Occipital lobe (tissue), 2 donors: ENCODE data around the gene ST6GAL2. TPM values are rescaled to one million over a fixed set of nuclear protein-coding genes. Genes with fewer than 3 reads are reported as not detected.

Experiments
- DNase-seq: peaks from one replicate; lab custom pipeline; 2025; lab: John Stamatoyannopoulos, UW
- total RNA-seq: library from RNA; depleted of rRNA; stranded (reverse); fragments of >200 nt; gene quantifications from one replicate; pipeline ENCODE4 v1.2.3, GENCODE V29; 2014

The ST6GAL2 gene
- total RNA-seq, 1 donor from 2014 or later: 148 TPM

DNA sequence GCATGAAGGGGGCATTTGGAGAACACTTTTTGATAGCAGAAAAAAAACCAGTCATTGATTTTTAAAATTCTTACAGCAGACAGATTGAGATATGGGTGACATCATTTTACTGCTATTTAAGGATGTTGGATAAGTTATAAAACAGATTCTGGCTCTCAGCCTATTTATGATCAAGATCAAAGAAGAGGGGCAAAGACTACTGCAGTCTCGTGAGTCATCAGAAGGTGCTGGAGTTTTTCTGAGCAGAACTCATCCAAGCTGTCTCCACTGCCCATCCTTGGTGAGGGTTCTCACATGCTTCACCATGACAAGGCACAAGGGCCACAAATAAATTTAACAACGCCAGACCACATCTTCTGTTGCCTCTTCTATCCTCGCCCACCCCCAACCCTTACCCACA is 58.8 kb downstream of the ST6GAL2 start:
- DNase-seq: no peak

DNA sequence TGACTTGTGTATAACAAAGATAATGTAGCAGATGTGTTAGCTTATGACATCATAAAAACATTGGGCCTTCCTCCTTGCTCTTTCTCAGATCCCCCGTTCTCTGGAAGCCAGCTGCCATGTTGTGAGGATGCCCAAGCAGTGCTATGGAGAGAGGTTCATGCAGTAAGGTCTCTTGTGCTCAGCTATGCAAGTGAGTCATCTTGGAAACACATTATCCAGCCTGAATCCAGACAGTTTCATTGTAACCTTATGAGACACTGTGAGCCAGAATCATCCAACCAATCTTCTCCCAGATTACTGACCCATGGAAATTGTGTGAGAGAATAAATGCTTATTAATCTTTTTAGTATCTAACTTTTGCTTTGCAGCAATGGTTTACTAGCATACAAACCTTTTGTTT is 60.8 kb downstream of the ST6GAL2 start:
- no peak for DNase-seq

DNA sequence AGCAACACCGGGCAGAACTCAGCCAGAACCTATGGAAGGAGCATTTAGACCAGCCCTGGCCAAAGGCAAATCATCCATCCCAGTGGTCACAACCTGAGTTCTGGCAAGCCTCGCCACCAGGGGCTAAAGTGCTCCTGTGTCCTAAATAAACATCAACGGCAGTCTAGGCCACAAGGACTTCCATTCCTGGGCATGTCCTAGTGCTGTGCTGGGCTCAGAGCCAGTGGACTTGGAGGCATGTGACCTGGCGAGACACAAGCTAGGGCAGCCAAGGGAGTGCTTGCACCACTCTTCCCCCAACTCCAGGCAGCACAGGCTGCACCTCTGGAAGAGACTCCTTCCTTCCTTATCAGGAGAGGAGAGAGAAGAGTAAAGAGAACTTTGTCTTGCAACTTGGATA is 69.0 kb downstream of the ST6GAL2 start:
- DNase-seq: no peak

DNA sequence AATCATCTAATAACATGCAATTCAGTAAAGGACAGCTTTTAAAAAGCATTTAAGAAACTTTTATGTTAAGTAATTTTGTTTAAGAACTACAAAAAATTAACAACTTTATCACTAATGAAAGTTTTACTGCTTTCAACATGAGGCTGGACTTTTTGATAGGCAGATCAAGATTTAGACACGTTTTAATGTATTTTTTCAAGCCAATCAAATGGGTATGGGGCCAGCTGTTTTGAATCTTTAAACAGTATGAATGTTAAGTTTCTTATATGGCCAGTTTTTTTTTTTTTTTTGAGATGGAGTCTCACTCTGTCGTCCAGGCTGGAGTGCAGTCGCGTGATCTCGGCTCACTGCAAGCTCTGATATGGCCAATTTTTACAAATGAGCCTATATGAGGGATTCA is 73.1 kb downstream of the ST6GAL2 start:
- no peak for DNase-seq

DNA sequence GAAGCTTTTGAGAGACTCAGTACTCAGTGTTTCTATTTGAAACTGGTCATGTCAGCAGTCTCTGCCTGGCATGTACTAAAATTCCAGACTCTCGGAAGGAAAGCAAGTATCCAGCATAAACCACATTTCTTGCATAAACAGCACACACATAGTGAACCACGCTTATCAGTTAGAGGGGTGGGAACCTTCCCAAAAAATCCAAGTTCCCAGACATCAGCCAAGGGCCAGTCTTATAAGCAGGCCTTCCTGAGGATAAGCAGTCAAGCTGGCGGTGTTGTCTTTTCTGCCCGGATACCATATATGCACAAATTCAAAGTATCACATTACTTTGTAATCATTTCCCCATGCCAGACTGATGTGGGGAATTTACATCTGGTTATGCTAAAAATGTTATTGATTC is 73.6 kb downstream of the ST6GAL2 start:
- DNase-seq: no peak

DNA sequence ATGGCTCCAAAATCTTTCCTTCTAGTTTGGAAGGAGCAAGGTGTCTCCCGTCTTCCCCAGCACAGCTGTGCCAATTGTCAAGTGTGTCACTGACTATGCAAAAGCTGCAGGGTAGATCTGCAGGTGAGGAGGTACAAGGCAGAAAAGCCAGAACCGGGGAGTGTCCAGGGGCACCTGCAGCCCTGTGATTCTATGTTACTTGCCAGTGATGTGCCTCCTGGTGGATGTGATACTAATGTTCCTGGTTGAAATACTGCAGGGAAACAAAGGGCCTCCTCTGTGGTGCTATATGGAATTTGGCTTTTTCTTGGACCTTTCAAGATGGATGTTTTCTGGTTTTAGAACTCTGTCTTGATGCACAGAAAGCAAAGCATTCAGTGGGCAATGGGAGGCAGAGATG is 80.3 kb downstream of the ST6GAL2 start:
- DNase-seq: no peak

DNA sequence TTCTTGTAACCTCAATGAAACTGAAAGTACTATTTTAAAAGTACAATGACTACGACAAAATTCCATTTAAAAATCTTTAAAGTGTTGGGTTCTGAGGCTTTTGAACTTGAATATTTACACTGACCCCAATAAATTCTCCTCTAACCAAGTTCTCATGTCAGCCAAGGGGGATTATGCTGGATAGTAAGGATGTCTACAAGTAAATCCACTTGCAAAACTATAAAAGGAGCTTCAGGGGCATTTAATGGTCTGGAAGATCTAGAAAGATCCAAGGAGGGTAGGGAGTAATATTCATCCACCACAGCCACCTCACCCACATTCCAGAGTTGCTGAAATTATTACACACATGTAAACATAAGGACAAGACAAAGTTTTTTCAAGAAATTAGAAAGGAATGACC is 81.8 kb downstream of the ST6GAL2 start:
- no peak for DNase-seq

DNA sequence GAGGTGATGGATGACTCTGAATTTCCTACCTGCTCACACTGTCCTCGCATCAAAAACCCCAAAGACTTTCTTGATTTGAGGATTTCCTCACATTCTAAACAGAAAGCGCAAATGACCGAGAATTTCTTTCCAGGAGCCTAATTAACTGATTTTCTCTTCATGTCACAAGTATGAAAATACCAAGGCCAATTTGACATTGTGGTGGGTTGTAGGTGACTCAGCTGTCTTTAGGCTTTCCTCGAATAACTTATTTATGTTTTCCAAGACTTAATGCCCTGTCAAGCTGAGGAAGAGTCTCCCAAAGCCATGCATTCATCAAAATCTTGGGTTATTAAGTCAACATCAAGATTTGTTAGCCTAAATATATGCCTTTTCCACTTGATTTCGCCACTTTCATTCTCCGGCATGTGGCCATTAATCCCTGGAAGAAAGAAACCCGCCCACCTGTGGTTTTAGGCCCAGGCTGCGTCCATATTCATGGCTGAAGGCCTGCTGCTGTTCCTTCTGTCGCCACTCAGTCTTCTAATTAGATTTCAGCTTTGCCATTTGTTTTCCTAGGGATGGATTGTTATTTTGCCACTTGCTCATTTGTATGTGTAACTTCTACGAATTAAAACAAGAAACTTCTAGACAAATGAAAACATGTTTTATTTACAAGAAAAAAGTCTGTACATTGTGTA is 84.9 kb downstream of the ST6GAL2 start:
- no peak for DNase-seq

DNA sequence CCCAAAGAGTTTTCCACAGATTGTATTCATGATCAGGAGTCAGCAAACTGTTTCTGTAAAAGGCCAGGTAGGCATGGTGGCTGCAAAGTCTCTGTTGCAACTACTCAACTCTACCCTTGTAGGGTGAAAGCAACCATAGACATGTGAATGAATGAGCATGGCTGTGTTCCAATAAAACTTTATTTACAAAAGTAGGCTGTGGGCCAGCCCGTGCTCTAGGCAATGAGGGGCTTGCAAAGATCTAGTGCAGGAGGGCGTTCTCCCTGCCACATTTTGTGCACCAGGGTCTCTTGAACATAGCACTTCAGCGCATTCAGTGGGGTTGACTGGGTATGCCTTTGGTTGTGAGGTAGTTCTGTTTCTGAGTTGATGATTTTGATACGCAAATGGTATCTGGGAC is 85.8 kb downstream of the ST6GAL2 start:
- DNase-seq: no peak

DNA sequence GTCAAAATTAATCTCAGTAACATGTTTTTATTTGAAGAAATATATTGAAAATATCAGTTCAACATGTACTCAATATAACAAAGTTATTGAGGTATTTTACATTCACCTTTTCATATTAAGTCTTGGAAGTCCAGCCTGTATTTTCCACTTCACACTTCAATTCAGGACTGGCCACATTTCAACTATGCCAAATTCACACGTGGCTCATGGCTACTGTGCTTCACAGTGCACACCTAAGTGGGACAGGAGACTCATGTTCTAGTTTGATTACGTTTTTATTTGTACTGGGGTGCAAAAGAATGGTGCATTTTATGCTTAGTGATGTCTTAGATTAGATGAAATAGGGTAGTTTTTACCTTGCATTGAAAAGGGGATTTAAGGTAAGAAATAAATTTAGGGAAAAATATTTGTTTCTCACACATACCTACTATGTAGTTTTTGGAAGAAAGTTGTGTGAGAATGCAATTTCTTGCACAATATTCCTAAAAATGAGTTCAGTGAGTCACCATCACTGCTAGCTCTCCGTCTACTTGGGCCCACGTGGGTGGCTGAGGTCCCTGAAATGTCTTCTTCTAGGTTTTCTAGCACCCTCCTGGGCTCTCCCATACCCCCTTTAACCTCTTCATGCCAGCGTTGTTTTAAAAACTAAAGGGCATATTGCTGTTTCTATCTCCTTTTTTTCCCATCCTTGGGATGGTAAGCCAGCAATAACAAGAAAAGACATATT is 87.0 kb downstream of the ST6GAL2 start:
- DNase-seq: no peak

DNA sequence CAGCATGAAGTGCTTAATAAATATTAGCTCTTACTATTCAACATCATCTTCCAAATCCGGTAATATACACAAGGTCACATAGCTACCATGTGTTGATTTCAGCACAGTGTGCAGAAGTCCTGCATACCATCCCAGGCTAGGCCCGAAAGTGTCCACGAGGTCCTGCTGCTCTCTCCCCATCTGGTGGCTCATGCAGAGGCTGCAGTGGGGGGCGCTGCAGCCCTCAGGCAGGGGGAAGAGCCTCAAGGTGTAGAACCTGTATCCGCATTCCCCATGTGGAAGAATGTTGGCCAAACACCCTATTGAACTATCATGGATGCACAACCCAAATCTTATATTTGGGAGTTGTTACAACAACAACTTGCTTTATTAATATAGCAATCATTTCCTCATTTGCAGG is 88.5 kb downstream of the ST6GAL2 start:
- DNase-seq: no peak

DNA sequence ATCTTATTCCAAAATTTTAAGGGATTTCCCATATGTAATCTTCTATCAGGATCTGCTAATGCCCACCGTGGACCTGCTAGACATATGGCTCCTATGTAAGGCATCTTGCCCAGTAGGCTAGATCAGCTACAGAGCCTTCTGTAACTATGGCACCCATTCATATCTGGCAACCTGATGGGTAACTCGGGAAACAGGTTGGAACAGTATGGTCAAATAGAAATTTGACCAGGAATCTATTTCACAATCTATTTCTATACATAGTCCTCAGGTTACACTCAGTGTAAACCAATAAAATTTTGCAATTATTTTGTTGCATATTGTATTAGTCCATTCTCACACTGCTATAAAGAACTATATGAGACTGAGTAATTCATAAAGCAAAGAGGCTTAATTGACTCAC is 93.3 kb downstream of the ST6GAL2 start:
- no peak for DNase-seq

DNA sequence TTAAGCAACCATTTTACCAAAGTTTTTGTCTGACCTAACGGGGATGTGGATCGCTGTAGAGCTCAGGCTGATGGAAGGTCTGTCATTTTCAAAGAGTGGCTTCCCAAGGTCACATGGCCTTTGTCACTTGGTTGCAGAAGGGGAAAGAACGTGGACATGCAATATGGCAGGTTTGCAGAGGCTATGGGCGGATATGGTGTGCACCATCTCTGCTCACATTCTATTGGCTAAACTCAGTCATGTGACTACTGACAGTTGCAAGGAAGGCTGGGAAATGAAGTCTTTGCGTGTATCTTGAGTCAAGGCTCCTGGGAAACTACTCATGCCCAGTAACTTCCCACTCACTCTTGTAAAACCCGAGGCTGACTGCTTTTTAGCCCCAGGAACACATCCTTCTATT is 96.8 kb downstream of the ST6GAL2 start:
- DNase-seq: no peak

DNA sequence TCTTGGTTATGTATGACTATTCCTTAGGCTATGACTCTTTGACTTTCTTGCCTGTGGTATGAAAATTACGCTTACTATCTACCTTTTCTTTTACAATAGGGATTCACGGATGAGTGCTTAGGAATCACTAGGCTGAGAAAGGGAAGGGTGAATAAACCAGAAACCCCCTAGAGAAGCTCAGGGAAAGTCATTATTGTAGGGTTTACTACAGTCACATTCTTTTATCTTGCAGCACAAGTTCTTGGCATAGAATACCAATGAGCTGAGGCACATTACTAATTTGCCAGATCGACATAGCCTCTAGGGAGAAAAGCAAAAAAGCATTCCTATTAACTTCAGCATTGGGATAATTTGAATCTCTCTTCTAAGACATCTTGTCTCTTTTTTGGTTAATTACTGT is 103.3 kb downstream of the ST6GAL2 start:
- DNase-seq: no peak

DNA sequence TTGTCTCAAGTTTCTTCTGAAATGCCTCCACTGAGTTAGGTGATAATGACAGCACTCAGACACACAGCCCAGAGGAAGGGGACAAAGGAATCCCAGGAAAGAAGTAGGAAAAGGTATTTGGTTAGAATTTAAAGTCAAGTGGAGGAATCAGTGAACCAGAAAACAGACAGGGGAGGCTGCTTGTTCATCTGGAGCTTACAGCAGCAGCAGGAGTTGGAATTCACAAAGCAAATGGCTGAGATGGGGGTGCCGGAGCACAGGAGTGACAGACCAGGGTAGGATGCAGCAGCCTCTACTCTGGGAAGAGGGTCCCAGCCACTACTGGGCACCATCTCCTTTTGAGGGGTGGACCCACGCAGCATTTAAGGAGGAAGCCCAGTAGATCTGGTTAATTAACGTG is 104.8 kb downstream of the ST6GAL2 start:
- DNase-seq: no peak

DNA sequence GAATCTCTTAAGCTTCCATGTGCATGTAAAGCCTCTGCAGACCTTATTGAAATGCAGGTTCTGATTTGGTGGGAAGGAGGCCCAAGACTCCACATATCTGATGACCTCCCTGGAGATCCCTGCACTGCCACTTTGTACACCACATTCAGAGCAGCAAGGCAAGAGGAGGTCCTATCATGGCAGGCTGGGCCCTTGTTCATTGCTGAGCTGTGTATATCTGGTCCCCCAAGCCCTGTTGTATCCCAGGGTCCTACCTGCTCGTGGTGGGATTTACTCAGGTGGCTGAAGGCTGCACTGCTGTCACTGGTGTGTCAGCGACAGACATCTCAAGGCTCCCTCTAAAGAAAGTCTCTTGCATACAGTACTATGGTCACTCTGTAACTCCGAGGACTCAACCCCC is 114.2 kb downstream of the ST6GAL2 start:
- no peak for DNase-seq

DNA sequence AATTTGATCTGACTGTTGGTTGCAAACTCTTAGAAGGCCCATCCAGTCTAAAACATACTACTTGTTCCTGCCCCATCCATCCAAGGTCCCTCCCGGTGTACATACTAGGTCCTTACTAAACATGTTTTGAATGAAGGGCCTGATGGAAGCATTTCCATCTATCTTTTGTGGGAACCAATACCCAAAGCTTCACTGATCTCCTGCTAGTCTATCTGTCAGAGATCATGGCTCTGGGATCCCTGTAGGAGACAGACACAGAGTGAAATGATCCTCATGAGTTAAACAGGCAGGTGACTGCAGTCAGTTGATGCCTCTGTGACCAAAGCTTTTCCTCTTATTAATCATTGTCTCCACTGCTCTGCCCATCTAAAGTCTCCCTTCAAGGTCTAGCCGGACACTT is 115.0 kb downstream of the ST6GAL2 start:
- no peak for DNase-seq

DNA sequence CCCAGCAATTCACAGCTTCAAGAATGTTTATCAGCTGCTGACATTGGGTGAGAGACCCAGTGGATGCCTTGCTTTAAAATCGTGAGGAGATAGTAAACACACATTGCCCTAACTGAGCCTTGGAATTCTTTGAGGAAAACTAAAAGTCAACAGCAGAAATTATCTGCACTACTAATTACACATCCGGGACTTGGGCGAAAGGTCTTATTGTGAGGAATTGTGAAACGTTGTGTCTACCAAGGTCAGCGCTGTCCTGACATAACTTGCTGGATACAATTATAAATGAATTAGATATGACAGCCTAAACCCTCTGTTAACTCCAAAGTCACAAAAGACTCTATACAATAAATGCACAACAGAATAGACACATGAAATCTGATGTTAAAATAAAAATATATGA is 121.4 kb downstream of the ST6GAL2 start:
- DNase-seq: no peak

DNA sequence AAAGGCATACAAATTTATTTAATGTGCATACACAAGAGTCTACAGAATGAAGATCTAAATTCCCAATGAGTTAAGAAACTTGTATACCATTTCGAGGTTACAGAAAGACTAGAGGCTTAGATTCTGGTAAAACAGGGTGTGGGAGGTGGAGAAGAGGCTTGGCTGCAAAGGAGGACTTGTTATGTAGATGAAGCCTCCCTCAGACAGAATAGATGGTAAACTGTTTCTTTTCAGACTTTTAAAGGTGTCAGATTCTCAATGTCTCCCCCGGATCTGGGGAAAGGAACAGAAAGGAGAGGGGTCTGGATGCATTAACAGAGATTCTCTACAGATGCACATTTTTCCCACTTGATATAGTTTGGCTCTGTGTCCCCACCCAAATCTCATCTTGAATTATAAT is 126.0 kb downstream of the ST6GAL2 start:
- no peak for DNase-seq

DNA sequence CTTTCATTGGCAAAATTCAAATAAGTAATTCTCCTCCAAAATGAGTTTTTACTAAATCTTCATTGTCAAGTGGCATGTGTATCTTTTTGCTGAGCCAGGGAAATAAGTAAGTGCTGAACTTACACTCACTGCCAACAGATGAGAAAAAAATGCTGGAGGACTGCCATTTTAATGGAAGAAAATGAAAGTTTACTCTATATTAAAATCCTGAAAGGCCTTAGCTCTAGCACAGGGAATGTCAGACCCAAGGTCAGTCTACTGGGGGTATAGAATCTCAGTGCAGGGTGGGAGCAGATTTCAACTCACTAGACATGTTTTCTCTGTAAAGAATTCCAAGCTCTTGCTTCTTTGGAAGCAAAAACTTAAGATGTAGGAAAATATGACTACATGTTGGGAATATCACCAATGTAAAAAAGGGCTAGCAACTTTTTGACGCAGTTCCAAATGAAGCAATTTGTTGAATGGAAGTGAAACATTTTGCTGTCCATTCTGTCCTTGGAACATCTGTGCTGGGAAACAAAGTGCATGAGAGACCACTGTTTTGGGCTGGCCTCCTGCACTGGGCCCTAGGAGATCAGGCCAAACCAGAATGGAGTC is 127.0 kb downstream of the ST6GAL2 start:
- no peak for DNase-seq
